Measurements from ENCODE around the gene IL2RA.

The IL2RA gene

GRCh38 chr10:5978230-5978489, 84.0 kb downstream of the IL2RA start:
- no peak overlapping the region for H3K27ac Mint-ChIP-seq
- peaks cover 4% of the 10 kb centered on the region for H3K4me1 Mint-ChIP-seq

DNA sequence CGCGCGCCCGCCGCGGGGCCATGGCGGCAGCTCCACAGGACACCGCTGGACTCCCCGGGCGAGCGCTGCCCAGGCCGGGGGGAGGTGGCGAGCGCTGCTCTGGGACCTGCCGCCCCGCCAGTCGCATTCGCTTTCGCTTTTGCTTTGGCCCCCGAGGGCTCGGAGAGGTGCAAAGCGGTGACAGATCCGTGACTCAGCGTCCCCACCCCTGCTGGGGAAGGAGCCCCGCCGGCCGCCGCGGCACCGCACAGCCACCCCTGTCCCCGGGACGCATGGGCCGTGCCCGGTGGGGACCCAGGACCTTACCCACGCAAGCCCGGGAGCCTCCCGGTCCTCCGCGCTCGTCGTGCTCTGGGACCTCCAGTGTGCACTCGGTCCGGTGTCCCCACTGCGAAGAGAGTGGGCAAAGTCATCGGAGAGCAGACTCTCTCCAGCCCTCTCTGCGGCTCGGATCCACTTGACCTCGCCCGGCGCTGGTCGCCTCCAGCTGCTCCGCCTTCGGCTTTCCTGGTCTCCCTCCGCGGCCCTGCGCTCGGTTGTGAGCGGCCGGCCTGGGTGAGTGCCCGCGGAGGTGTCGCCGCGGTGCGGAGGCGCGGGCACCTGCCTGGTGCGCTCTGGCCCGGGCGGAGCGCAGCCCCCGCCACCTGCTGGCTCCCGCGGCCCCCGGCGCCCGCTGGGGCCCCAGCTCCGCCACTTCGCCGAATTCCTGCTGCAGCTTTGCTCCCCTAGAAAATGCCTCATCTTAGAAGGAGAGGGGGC, 84.5 kb downstream of the IL2RA start, which contains the start of gene IL15RA:
Gene IL15RA, minus strand, starts transcription at position 73 of the 759 bp plus-strand sequence. Its CDS starts 51 bp downstream, at position 22.
- Mint-ChIP-seq H3K27me3 (ENCODE audit: low read depth) (peaks cover 81% of the 10 kb centered on the region), H3K9me3 (no peaks in the 10 kb centered on the region), H3K4me3 (peak within 1 kb of the TSS; percentile 86 to 95 (median 93)), H3K27ac (no peak within 1 kb of the TSS), H3K4me1 (peaks cover 4% of the 10 kb centered on the region), H3K36me3 (ENCODE audit: low read depth) (no peaks in the 10 kb centered on the region)
- TF ChIP-seq, protein P1, sequence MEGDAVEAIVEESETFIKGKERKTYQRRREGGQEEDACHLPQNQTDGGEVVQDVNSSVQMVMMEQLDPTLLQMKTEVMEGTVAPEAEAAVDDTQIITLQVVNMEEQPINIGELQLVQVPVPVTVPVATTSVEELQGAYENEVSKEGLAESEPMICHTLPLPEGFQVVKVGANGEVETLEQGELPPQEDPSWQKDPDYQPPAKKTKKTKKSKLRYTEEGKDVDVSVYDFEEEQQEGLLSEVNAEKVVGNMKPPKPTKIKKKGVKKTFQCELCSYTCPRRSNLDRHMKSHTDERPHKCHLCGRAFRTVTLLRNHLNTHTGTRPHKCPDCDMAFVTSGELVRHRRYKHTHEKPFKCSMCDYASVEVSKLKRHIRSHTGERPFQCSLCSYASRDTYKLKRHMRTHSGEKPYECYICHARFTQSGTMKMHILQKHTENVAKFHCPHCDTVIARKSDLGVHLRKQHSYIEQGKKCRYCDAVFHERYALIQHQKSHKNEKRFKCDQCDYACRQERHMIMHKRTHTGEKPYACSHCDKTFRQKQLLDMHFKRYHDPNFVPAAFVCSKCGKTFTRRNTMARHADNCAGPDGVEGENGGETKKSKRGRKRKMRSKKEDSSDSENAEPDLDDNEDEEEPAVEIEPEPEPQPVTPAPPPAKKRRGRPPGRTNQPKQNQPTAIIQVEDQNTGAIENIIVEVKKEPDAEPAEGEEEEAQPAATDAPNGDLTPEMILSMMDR (IDR thresholded peaks at IDR 0.05; ENCODE audit: unreplicated experiment in 3 of 3), result no peak

More at GRCh38 chr10:5978230-5978489, 84.0 kb downstream of the IL2RA start:
- no peaks in the 10 kb centered on the region for H3K9me3 Mint-ChIP-seq
- H3K27me3 Mint-ChIP-seq (ENCODE audit: low read depth), result peaks cover 76% of the 10 kb centered on the region
- TF ChIP-seq, protein P1 (IDR thresholded peaks at IDR 0.05; ENCODE audit: unreplicated experiment in 3 of 3), result no peak
- peak overlapping the region; percentile 86 to 95 (median 93) for H3K4me3 Mint-ChIP-seq
- H3K36me3 Mint-ChIP-seq (ENCODE audit: low read depth), result no peaks in the 10 kb centered on the region

DNA sequence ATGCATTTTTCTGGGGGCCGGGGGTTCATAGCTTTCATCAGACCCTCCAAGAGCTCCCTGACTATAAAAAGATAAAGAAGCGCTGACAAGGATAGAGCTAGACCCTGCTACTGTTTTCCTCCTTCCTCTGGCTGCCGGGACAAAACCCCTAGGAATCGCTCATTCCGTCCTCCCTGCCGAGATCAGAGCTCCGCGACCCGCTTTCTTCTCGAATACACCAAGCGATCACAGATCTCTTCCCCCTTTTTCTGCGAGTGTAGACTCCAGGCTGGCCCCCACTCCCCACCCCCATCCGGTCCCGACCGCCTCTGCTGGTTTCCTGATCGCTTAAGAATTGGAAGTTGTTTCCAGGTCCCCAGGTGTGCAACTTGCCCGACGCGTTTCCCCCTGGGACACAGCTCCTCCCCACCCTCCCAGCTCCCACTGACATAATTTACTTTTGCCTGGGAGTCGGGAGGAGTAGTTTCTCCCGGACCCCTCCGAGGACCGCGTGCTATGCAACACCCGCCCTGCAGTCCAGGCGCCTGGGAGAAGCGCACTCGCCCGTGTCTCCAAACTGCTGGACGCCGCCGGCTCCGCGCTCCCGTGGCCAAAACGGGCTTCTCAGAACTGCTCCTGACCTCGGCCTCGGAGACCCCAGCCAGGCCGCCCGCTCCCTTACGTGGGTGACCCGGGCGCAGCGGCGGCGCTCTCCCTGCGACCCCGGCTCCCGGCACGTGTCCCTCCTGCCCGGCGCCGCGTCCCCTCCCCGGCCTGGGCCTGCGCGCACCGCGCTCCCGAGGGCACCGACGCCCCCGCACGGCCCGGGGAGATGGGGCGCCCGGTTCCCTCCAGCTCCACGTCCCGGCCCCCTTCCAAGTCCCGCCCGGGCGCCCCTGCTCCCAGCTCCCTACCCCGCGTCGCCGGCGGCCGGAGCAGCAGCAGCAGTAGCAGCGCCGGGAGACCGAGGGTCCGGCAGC, 85.4 kb downstream of the IL2RA start:
- peak overlapping the region; percentile 82 to 91 (median 87) for H3K4me3 Mint-ChIP-seq
- H3K27ac Mint-ChIP-seq, result no peak overlapping the region
- H3K9me3 Mint-ChIP-seq, result no peaks in the 10 kb centered on the region
- peaks cover 82% of the 10 kb centered on the region for H3K27me3 Mint-ChIP-seq (ENCODE audit: low read depth)
- no peaks in the 10 kb centered on the region for H3K36me3 Mint-ChIP-seq (ENCODE audit: low read depth)
- peaks cover 4% of the 10 kb centered on the region for H3K4me1 Mint-ChIP-seq
- TF ChIP-seq, protein P1 (IDR thresholded peaks at IDR 0.05; ENCODE audit: unreplicated experiment in 3 of 3), result no peak

DNA sequence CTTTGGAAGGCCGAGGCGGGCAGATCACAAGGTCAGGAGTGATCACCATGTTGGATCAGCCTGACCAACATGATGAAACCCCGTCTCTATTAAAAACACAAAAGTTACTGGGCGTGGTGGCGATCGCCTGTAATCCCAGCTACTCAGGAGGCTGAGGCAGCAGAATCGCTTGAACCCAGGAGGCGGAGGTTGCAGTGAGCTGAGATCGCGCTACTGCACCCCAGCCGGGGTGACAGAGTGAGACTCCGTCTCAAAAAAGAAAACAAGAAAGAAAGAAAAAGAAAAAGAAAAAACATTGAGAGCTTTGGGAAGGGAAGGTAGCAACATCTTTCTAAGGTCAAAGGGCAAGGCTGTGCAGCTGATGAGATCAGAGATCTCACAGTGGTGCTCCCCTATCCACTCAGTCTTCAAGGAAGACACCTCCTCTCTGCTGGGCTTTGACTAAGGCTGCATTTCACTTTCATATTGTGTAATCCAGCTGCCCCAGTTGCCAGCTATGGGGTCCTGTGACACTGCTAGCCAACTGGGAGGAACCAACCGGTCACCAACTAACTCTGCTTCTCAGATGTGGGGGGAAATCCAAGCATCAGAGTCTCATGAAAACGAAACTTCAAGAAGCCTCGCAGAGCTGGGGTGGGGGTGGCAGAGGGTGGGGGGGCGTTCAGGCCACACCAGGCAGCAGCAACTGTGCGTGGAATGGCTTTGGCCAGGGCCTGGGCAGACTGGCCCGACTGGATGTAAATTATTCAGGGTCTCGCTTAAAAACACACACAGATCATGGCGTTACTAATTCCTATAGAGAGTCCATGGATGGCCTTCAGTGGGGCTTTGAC, 86.3 kb downstream of the IL2RA start:
- peaks cover 4% of the 10 kb centered on the region for H3K4me1 Mint-ChIP-seq
- TF ChIP-seq, protein P1 (IDR thresholded peaks at IDR 0.05; ENCODE audit: unreplicated experiment in 3 of 3), result no peak
- peak overlapping the region; percentile 82 to 91 (median 87) for H3K4me3 Mint-ChIP-seq

GRCh38 chr10:5973069-5973468, 89.1 kb downstream of the IL2RA start:
- TF ChIP-seq, protein P1 (IDR thresholded peaks at IDR 0.05; ENCODE audit: unreplicated experiment in 3 of 3), result no peak
- no peak overlapping the region for H3K4me3 Mint-ChIP-seq
- no peaks in the 10 kb centered on the region for H3K36me3 Mint-ChIP-seq (ENCODE audit: low read depth)
- no peaks in the 10 kb centered on the region for H3K9me3 Mint-ChIP-seq
- peaks cover under 1% of the 10 kb centered on the region for H3K4me1 Mint-ChIP-seq
- H3K27me3 Mint-ChIP-seq (ENCODE audit: low read depth), result peaks cover 56% of the 10 kb centered on the region
- H3K27ac Mint-ChIP-seq, result no peak overlapping the region

More for the DNA sequence above, 86.3 kb downstream of the IL2RA start:
- Mint-ChIP-seq H3K9me3 (no peaks in the 10 kb centered on the region), H3K27ac (no peak overlapping the region), H3K36me3 (ENCODE audit: low read depth) (no peaks in the 10 kb centered on the region), H3K27me3 (ENCODE audit: low read depth) (peaks cover 79% of the 10 kb centered on the region)
